ENCODE measurements around the gene ANO10.
"Not testable (repeated sequence)": the region's sequence is repeated elsewhere in the genome, so short reads cannot be mapped to it uniquely, and the experiment has no call there.

The ANO10 gene

GRCh38 chr3:43478839-43479238 lies 143.0 kb downstream of the ANO10 start:
- in situ Hi-C loops (cut with MboI; ENCODE audit: low sequenced_read_pairs) = not testable (repeated sequence)

- in situ Hi-C loops (cut with MboI; ENCODE audit: low sequenced_read_pairs) = no loop called here
Observed at GRCh38 chr3:43478118-43478785, 143.6 kb downstream of the ANO10 start.

- in situ Hi-C loops (cut with MboI; ENCODE audit: low sequenced_read_pairs) = no loop called here
Observed at GRCh38 chr3:43477600-43477999, 144.2 kb downstream of the ANO10 start.

GRCh38 chr3:43473737-43474136 lies 148.1 kb downstream of the ANO10 start:
- in situ Hi-C loops (cut with MboI; ENCODE audit: low sequenced_read_pairs) = no loop called here

- in situ Hi-C loops (cut with MboI; ENCODE audit: low sequenced_read_pairs) = no loop called here
Observed at GRCh38 chr3:43473244-43473643, 148.6 kb downstream of the ANO10 start.

GRCh38 chr3:43468133-43468532 lies 153.7 kb downstream of the ANO10 start:
- in situ Hi-C loops (cut with MboI; ENCODE audit: low sequenced_read_pairs) = no loop called here

- in situ Hi-C loops (cut with MboI; ENCODE audit: low sequenced_read_pairs) = no loop called here
Observed at GRCh38 chr3:43465109-43465508, 156.7 kb downstream of the ANO10 start.

- in situ Hi-C loops (cut with MboI; ENCODE audit: low sequenced_read_pairs) = not testable (repeated sequence)
Observed at GRCh38 chr3:43462566-43462965, 159.2 kb downstream of the ANO10 start.

- in situ Hi-C loops (cut with MboI; ENCODE audit: low sequenced_read_pairs) = no loop called here
Observed at GRCh38 chr3:43461345-43461744, 160.5 kb downstream of the ANO10 start.

GRCh38 chr3:43457038-43457437 lies 164.8 kb downstream of the ANO10 start:
- in situ Hi-C loops (cut with MboI; ENCODE audit: low sequenced_read_pairs) = not testable (repeated sequence)

- in situ Hi-C loops (cut with MboI; ENCODE audit: low sequenced_read_pairs) = no loop called here
Observed at GRCh38 chr3:43455233-43455632, 166.6 kb downstream of the ANO10 start.

- in situ Hi-C loops (cut with MboI; ENCODE audit: low sequenced_read_pairs) = no loop called here
Observed at GRCh38 chr3:43453981-43454380, 167.8 kb downstream of the ANO10 start.

- in situ Hi-C loops (cut with MboI; ENCODE audit: low sequenced_read_pairs) = no loop called here
Observed at GRCh38 chr3:43451670-43452254, 170.0 kb downstream of the ANO10 start.

GRCh38 chr3:43448098-43448497 lies 173.7 kb downstream of the ANO10 start:
- in situ Hi-C loops (cut with MboI; ENCODE audit: low sequenced_read_pairs) = no loop called here

GRCh38 chr3:43445820-43446219 lies 176.0 kb downstream of the ANO10 start:
- in situ Hi-C loops (cut with MboI; ENCODE audit: low sequenced_read_pairs) = no loop called here

- in situ Hi-C loops (cut with MboI; ENCODE audit: low sequenced_read_pairs) = no loop called here
Observed at GRCh38 chr3:43442872-43443395, 178.9 kb downstream of the ANO10 start.

- in situ Hi-C loops (cut with MboI; ENCODE audit: low sequenced_read_pairs) = no loop called here
Observed at GRCh38 chr3:43436507-43437140, 185.2 kb downstream of the ANO10 start.

GRCh38 chr3:43435706-43436105 lies 186.1 kb downstream of the ANO10 start:
- in situ Hi-C loops (cut with MboI; ENCODE audit: low sequenced_read_pairs) = no loop called here

GRCh38 chr3:43434431-43434830 lies 187.4 kb downstream of the ANO10 start:
- in situ Hi-C loops (cut with MboI; ENCODE audit: low sequenced_read_pairs) = no loop called here

- in situ Hi-C loops (cut with MboI; ENCODE audit: low sequenced_read_pairs) = no loop called here
Observed at GRCh38 chr3:43432462-43432861, 189.3 kb downstream of the ANO10 start.

GRCh38 chr3:43426388-43426787 lies 195.4 kb downstream of the ANO10 start:
- in situ Hi-C loops (cut with MboI; ENCODE audit: low sequenced_read_pairs) = no loop called here

- in situ Hi-C loops (cut with MboI; ENCODE audit: low sequenced_read_pairs) = no loop called here
Observed at GRCh38 chr3:43425829-43426228, 196.0 kb downstream of the ANO10 start.

Measured in hTERT RPE-1 (cell line).